Mucosa of stomach (tissue), 1 donor: ENCODE results near the gene ABTB2.

ENCODE experiments used
- H3K27me3 ChIP-seq: one replicate; pipeline ENCODE4 v1.7.0; 2013; ENCODE audit warnings: mild to moderate bottlenecking, low read length; ENCODE audit not compliant: control insufficient read depth, insufficient read depth
- H3K36me3 ChIP-seq: one replicate; pipeline ENCODE4 v1.7.0; 2013; ENCODE audit warnings: low read length; ENCODE audit not compliant: control insufficient read depth, insufficient read depth
- H3K4me1 ChIP-seq: one replicate; pipeline ENCODE4 v1.7.0; 2013; ENCODE audit warnings: mild to moderate bottlenecking, low read length; ENCODE audit not compliant: control insufficient read depth, insufficient read depth
- H3K4me3 ChIP-seq: one replicate; pipeline ENCODE4 v1.7.0; 2013; ENCODE audit warnings: low read length
- H3K9ac ChIP-seq: one replicate; pipeline ENCODE4 v1.7.0; 2013; ENCODE audit warnings: mild to moderate bottlenecking, low read length, moderate library complexity
- H3K9me3 ChIP-seq: one replicate; pipeline ENCODE4 v1.7.0; 2013; ENCODE audit warnings: mild to moderate bottlenecking, low read length, moderate library complexity; ENCODE audit not compliant: control insufficient read depth
- donor health status: Pancreatic carcinoma.

ABTB2 gene

GRCh38 chr11:34318111-34319037 lies 39.4 kb downstream of the ABTB2 start:
- H3K9ac ChIP-seq = no peak overlapping the region
- H3K9me3 ChIP-seq = no peaks in the 10 kb centered on the region
- peaks cover 17% of the 10 kb centered on the region for H3K4me1 ChIP-seq
- no peaks in the 10 kb centered on the region for H3K36me3 ChIP-seq
- no peak overlapping the region for H3K4me3 ChIP-seq
- no peaks in the 10 kb centered on the region for H3K27me3 ChIP-seq

DNA sequence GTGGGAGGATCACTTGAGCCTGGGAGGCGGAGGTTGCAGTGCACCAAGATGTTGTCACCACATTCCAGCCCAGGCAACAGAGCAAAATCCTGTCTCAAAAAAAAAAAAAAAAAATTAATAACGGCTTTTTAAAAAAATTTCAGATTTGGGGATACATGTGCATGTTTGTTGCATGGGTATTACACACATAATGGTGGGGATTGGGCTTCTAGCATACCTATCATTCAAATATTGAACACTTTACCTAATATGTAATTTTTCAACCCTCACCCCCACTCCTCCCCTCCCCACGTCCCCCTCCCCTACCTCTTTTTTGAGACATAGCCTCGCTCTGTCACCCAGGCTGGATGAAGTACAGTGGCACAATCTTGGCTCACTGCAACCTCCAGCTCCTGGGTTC lies 40.1 kb downstream of the ABTB2 start:
- H3K9ac ChIP-seq = no peak overlapping the region
- no peaks in the 10 kb centered on the region for H3K27me3 ChIP-seq
- no peaks in the 10 kb centered on the region for H3K36me3 ChIP-seq
- no peak overlapping the region for H3K4me3 ChIP-seq
- no peaks in the 10 kb centered on the region for H3K9me3 ChIP-seq
- peaks cover 17% of the 10 kb centered on the region for H3K4me1 ChIP-seq

GRCh38 chr11:34317036-34317360 lies 40.8 kb downstream of the ABTB2 start:
- Histone ChIP-seq H3K36me3 (no peaks in the 10 kb centered on the region), H3K27me3 (no peaks in the 10 kb centered on the region), H3K9ac (no peak overlapping the region), H3K4me3 (no peak overlapping the region), H3K9me3 (no peaks in the 10 kb centered on the region), H3K4me1 (peaks cover 17% of the 10 kb centered on the region)

- no peaks in the 10 kb centered on the region for H3K36me3 ChIP-seq
- no peak overlapping the region for H3K9ac ChIP-seq
- H3K4me3 ChIP-seq = no peak overlapping the region
- no peaks in the 10 kb centered on the region for H3K9me3 ChIP-seq
- no peaks in the 10 kb centered on the region for H3K27me3 ChIP-seq
- peaks cover 17% of the 10 kb centered on the region for H3K4me1 ChIP-seq
Observed at GRCh38 chr11:34316347-34317035, 41.3 kb downstream of the ABTB2 start.

DNA sequence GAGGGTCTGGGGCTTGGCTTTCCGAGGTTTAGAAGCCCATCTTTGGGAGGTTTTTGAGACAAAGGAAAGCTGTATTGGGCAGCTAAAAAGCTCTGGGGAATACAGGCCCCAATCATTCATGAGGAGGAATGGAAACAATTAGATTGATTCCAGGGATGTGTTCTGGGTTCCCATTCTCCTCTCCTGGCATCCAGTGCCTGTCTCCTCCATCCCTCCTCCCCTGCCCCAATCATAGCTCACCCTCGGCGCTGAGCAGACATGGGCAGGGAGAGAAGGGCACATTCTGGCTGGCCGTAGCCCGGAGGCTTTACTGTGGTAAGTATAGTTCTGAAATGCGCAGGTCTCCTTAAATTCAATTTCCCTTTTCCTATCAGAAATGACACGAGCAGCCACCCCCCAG lies 42.4 kb downstream of the ABTB2 start:
- no peak overlapping the region for H3K4me3 ChIP-seq
- no peak overlapping the region for H3K9ac ChIP-seq
- no peaks in the 10 kb centered on the region for H3K36me3 ChIP-seq
- H3K4me1 ChIP-seq = peaks cover 17% of the 10 kb centered on the region
- H3K9me3 ChIP-seq = no peaks in the 10 kb centered on the region
- no peaks in the 10 kb centered on the region for H3K27me3 ChIP-seq

GRCh38 chr11:34314936-34315335 lies 42.9 kb downstream of the ABTB2 start:
- Histone ChIP-seq H3K9ac (no peak overlapping the region), H3K36me3 (no peaks in the 10 kb centered on the region), H3K4me1 (peaks cover 17% of the 10 kb centered on the region), H3K9me3 (no peaks in the 10 kb centered on the region), H3K27me3 (no peaks in the 10 kb centered on the region), H3K4me3 (no peak overlapping the region)

GRCh38 chr11:34314176-34314575 lies 43.6 kb downstream of the ABTB2 start:
- no peak overlapping the region for H3K9ac ChIP-seq
- H3K4me1 ChIP-seq = peaks cover 13% of the 10 kb centered on the region
- no peaks in the 10 kb centered on the region for H3K9me3 ChIP-seq
- no peak overlapping the region for H3K4me3 ChIP-seq
- no peaks in the 10 kb centered on the region for H3K36me3 ChIP-seq
- H3K27me3 ChIP-seq = no peaks in the 10 kb centered on the region

DNA sequence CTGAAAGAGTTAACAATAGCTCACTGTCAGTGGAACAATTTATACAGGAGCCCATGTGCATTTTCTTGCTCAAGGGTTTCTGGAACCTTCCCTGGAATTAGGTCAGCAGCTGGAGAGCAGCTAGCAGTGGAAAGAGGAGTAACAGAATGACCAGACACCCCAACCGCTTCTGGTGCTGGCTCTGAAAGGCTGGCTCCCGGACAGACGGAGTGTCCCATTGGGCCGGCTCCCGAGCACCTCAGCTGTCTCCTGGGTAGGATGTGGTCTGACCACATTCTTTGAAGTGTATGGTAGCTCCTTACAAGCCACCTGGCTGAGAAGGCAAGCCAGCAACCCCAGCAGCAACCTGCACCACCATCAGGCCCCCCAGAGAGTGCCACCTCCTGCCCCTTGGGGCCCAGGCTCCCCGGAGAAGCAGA lies 44.7 kb downstream of the ABTB2 start:
- Histone ChIP-seq H3K4me1 (peaks cover 3% of the 10 kb centered on the region), H3K27me3 (no peaks in the 10 kb centered on the region)

GRCh38 chr11:34311126-34311525 lies 46.7 kb downstream of the ABTB2 start:
- Histone ChIP-seq H3K27me3 (no peaks in the 10 kb centered on the region), H3K4me3 (no peak overlapping the region), H3K9ac (no peak overlapping the region), H3K9me3 (no peaks in the 10 kb centered on the region), H3K4me1 (no peaks in the 10 kb centered on the region), H3K36me3 (no peaks in the 10 kb centered on the region)

More for the DNA sequence above, 44.7 kb downstream of the ABTB2 start:
- H3K4me3 ChIP-seq = no peak overlapping the region
- no peaks in the 10 kb centered on the region for H3K36me3 ChIP-seq
- H3K9me3 ChIP-seq = no peaks in the 10 kb centered on the region
- H3K9ac ChIP-seq = no peak overlapping the region

DNA sequence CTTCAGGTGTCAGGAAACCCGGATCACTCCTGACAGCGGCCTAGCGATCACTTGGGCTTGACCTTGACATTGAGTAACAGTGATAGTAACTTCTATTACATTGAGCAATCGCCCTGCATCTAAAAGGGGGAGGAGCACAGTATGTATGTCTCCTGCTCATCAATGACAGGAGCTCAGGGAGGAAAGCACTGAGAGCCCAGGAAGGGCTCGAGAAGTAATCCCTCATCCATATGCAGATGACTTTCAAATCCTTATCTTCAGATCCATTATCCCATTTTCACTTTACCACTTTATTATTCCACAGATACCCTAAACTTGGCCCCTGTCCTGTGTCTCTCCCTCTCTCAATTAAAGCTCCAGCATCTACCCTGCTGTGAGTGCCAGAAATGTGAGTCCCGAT lies 47.8 kb downstream of the ABTB2 start:
- no peak overlapping the region for H3K9ac ChIP-seq
- H3K9me3 ChIP-seq = no peaks in the 10 kb centered on the region
- no peak overlapping the region for H3K4me3 ChIP-seq
- no peaks in the 10 kb centered on the region for H3K36me3 ChIP-seq
- no peaks in the 10 kb centered on the region for H3K4me1 ChIP-seq
- no peaks in the 10 kb centered on the region for H3K27me3 ChIP-seq

- no peaks in the 10 kb centered on the region for H3K9me3 ChIP-seq
- no peaks in the 10 kb centered on the region for H3K4me1 ChIP-seq
- no peaks in the 10 kb centered on the region for H3K27me3 ChIP-seq
- no peaks in the 10 kb centered on the region for H3K36me3 ChIP-seq
- no peak overlapping the region for H3K4me3 ChIP-seq
- H3K9ac ChIP-seq = no peak overlapping the region
Observed at GRCh38 chr11:34308913-34309585, 48.8 kb downstream of the ABTB2 start.
